Stimulated activated CD8-positive, alpha-beta memory T cell treated with anti-CD3 and anti-CD28 coated beads, Interleukin-4, amount 100 ng/mL, for 24 hours (primary cell): Measurements from ENCODE around the gene C16orf87.
A peak's percentile ranks its signal among the peaks of the same experiment; 100 is the strongest.
"Not testable (repeated sequence)": the region's sequence is repeated elsewhere in the genome, so short reads cannot be mapped to it uniquely, and the experiment has no call there.

Experiments used
- DNase-seq: peaks from one replicate; pipeline ENCODE4 v3.0.0-alpha.2; 2020; ENCODE audit warnings: low read depth

C16orf87 gene

DNA sequence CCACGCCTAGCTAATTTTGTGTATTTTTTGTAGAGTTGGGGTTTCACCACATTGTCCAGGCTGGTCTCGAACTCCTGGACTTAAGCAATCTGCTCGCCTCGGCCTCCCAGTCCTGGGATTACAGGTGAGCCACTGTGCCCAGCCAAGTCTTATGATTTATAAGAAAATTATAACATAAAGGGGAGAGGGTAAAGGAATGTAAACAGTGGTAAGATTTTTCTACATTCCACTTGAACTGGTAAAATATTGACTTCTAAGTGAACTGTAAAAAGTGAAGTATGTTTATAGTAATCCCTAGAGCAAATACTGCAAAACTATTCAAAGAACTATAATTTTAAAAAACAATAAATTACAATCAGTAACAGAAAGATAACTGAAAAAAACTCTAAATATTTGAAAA lies 33.5 kb downstream of the C16orf87 start:
- DNase-seq = no peak

DNA sequence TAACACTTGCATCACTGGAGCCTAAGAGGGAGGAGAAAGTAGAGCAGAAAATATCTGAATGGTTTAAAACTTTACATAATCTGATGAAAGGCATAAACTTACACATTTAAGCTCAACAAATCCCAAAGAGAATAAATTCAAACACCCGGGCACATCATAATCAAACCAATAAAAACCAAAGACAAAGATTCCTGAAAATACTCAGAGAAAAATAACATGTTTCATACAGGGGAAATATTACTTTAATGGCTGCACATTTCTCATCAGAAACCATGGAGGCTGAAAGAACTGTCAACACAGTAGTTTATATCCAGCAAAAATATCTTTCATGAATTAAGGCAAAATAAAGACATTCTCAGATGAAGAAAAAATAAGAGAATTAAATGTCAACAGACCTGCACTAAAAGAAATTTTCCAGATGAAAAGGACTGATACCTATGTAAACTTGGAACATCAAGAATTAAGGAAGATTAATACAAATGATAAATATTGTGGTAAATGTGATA lies 34.2 kb downstream of the C16orf87 start:
- DNase-seq = no peak

DNA sequence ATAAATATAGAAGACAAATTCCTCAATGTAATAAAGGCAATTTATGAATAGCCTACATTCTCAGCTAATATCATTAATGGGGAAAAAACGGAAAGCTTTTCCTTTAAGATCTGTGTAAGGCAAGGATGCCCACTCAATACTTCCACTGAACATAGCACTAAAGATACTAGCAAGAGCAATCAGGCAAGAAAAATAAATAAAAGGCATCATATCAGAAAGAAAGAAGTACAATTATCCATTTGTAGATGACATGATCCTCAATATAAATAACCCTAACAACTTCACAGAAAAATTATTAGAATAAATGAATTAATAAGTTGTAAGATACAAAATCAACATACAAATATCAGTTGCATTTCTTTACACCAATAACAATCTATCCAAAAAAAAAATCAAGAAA lies 37.1 kb downstream of the C16orf87 start:
- no peak for DNase-seq

DNA sequence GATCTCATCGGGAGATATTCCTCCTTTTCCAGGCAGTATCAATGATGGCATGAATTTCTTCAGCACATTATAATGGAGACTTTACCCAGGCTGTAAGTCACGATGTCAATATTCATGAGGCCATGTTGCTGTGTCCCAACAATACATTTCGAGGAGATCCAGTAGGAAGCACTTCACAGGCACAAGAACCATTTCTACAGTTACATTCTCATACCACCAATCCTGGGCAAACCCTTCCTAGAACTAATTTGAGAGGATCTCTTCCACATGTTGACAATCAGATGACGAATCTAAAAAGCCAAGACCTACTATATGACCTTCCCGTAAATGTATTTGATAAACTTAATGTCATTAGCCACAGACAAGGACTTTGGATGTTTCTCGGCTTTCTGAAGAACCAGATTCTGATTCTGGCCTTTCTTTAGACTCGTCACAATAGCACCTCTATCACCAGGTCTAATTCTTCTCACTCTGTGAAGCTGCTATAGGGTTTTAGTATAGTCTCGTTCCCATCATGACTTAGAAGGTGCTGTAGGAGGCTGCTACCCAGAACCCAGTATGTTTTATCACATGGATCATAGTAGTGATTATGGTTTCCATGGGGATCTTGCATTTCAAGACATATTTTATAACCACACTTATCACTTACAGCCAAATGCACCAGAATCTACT lies 40.2 kb downstream of the C16orf87 start:
- no peak for DNase-seq

DNA sequence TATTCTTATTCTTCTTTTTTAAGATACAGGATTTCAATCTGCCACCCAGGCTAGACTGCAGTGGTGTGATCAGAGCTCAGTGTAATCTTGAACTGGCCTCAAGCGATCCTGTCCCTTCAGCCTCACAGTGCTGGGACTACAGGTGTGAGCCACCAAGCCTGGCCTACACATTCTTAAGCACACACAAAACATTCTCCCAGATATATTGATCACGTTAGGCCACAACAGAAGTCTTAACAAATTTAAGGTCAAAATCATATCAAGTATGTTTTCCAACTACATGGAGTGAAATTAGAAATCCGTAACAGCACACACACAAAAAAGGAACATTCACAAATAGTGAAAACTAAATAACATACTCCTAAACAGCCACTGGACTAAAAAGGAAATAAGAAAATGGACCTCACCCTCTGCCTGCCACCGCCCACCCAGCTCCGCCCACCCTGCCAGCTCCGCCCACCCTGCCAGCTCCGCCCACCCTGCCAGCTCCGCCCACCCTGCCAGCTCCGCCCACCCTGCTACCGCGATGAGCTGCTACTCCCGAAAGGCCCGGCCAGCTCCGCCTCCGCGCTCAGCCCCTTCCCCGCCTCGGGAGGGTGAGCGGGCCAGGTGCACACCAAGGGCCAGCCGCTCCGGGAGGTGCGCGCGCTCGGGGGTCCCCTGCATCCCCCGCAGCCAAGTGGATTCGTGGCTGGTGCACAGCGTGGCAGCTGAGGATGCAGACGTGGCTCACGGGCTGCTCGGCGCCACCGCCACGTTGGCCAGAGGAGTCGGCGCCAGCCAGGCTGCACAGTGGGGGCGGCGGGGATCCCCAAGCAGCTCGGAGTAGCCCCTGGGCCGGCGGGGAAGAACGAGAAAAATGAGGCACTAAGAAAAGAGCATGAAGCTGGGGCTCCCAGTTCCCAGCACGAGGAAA lies 41.2 kb downstream of the C16orf87 start:
- DNase-seq = peak; percentile 66

DNA sequence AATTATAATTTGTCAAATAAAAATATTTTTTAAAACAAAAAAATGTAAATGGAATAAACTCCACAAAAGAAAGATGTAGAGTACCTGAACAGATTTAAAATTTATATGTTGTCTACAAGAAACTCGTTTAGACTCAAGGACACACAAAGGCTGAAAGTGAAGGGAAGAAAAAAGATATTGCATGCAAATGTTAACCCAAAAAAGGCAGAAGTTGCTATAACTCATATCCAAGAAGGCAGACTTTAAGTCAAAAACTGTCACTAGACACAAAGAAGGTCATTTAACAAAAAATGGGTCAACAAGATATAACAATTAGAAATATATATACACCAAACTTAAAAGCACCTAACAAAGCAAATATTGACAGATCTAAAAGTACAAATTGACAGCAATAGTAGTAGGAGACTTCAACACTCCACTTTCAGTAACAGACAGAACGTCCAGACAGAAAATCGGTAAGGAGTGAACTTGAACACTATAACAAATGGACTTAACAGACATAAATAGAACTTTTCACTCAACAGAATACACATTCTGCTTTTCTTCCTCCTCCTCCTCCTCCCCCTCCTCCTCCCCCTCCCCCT lies 42.0 kb downstream of the C16orf87 start:
- no peak for DNase-seq

DNA sequence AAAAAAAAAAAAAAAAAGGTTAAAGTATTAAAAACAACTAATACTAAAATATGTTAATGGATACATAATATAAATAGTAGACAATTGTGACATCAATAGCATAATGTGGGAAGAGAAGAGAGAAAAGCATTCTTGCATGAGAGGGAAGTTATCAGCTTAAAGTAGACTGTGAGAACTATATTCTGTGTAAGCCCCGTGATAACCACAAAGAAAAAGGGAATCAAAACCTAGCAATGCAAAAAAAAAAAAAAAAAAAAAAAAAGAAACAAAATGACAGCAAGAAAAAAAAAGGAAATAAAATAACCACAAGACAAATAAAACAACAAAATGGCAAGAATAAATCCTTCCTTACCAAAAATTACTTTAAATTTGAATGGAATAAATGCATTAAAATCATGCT lies 43.1 kb downstream of the C16orf87 start:
- DNase-seq = no peak

DNA sequence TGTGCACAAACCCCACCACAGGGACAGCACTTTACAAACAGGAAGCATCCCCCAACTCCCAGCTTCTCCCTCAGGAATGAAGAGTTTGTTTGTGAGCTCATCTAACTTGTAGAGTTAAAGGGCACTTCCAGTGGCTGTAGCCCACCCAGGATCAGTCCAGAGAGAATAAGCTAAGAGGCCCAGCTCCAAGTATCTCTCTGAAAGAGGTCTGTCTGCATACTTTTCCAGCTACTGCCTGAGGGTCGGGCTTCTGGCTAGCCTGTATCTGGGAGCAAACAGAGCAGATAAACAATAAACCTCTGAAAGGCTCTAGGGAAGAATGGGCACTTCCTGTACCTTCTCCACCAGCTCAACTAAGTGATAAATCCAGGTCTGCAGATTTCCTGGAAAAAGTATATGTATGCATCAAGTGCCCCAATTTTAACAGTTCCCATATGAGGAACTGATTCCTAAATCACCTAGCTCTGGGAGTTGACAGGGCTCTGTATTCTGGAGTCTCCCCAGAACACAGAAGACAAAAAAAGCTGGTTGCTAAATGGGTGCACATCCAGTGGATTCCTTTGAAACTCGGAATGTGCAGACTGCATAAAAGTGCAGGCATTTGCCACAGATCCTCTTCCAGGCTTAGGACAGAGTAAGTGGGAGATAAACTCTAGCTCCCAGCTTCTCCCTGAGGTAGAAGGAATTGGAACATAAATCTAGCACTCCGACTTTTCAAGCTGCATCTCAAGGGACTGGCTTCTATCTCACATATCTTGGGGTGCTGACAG lies 45.7 kb downstream of the C16orf87 start:
- no peak for DNase-seq

DNA sequence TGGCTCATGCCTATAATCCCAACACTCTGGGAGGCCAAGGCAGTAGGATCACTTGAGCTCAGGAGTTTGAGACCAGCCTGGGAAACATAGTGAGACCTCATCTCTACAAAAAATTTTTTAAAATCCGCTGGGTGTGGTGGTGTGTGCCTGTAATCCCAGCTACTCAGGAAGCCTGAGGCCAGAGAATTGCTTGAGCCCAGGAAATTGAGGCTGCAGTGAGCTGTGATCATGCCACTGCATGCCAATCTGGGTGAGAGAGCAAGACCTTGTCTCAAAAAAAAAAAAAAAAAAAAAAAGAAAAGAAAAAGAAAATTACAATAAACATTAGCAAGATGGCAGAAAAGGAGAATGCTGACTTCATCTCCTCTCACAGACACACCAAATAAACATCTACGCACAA lies 46.4 kb downstream of the C16orf87 start:
- DNase-seq = not testable (repeated sequence)

DNA sequence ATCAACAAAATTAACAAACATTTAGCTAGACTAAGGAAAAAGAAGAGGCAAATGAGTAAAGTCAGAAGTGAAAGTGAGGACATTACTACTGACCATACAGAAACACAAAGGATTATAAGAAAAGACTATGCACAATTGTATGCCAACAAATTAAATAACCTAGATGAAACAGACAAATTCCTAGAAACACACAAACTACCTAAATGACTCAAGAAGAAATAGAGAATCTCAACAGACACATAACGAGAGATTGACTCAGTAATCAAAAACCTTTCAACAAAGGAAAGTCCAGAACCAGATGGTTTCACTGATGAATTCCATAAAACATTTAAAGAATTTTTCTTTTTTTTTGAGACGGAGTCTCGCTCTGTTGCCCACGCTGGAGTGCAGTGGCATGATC lies 47.2 kb downstream of the C16orf87 start:
- DNase-seq = no peak

DNA sequence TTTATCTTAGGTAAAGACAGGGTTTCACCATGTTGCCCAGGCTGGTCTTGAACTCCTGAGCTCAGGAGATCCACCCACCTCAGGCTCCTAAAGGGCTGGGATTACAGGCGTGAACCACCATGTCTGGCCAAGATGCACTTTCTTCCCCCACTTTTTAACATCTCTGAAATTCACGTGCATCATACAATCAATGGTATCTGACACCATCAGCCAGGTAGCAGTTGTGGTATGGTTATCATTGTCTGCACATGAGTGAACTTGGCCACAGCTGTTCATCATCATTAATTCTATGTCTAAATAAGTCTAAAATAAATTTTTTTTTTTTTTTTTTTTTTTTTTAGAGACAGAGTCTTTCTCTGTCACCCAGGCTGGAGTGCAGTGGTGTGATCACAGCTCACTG lies 48.7 kb downstream of the C16orf87 start:
- no peak for DNase-seq

DNA sequence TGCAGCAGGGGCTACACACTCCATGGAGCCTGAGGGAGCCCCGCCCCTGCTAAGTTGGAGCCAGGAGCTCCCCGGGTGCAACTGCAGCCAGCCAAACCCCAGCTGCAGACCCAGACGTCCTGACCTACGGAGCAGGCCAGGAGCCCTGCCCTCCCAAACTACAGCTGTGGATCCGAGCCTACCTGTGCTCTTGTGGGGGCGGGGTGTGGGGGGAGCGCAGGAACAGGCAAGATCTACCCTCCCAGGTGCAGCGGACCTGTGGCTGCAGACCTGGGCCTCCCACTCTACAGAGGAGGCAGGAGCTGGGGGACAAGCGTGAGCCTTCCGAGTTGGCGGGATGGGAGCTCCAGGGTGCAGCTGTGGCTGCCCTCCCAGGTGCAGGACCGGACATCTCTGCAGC lies 53.2 kb downstream of the C16orf87 start:
- no peak for DNase-seq

DNA sequence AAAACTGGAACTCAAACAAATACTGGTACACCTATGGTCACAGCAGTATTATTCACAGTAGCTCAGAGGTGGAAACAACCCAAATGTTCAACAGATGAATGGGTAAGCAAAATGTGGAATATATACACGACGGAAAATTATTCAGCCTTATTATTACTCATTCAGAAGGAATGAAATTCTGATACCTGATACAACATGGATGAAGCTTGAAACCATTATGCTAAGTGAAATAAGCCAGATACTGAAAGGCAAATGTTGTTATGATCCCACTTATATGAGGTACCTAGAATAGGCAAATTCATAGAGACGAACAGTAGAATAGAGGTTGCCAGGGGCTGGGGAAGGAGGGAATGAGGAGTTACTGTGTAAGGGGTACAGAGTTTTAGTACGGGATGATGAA lies 55.8 kb downstream of the C16orf87 start:
- DNase-seq = no peak

DNA sequence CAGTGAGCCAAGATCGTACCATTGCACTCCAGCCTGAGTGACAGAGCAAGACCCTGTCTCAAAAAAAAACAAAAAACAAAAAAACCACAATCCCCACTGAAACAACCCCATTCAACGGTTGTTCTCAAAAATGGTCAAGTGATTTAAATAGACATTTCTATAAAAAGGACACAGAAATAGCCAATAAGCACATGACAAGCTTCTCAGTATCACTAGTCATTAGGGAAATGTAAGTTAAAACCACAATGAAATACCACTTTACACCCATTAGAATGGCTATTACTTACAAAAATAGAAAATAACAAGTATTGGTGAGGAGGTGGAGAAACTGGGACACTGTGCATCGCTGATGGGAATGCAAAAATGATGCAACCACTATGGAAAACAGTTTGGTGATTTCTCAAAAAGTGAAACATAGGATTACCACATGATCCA lies 56.2 kb downstream of the C16orf87 start:
- no peak for DNase-seq

DNA sequence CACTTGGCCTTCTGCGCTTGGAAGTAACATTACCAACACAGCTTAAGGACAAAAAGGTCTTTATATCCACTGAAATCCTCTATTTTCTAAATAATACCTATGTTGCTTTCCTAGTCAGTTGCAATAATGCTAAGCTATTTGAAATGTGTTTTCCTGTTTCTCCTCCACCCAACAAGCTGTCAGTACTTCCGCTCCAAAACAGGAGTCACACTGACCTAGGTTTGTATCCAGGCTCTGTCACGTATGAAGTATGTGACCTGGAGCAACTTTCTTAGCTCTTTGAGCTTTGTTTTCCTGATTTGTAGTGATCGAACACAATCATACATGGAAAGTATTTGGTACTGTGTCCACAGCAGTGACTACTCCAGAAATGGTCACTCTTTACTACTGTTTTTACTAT lies 58.5 kb downstream of the C16orf87 start:
- no peak for DNase-seq

DNA sequence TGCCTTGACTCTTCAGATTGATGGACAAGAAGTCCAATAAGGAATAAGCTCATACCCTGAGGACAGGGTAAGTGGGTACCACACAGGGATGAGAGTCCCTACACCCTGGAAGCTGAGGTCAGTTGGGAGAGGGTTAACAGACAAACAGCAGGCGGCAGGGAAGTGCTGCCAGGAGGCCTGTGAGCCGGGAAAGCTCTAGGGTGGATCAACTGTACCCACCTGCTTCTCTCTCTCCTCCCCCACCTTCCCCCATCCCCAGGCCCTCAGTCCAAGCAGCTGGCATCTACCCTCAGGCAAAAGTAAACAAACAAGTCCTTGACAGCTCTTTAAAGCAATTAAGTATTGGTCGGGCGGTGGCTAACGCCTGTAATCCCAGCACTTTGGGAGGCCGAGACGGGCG lies 62.2 kb downstream of the C16orf87 start:
- no peak for DNase-seq

DNA sequence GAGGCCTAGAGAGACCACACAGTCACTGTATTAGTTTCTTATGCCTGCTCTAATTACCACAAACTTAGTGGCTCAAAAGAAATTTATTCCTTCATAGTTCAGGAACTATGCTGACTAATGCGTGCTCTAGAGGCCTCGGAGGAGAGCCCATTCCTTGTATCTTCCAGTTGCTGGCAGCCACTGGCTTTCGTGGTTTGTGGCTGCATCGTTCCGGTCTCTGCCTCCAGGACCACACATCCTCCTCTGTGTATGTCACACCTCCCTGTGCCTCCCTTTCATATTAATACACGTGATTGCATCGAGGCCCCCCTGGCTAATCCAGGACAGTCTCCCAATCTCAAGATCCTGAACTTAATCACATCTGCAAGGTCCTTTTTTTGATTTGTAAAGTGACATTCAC lies 65.9 kb downstream of the C16orf87 start:
- no peak for DNase-seq

DNA sequence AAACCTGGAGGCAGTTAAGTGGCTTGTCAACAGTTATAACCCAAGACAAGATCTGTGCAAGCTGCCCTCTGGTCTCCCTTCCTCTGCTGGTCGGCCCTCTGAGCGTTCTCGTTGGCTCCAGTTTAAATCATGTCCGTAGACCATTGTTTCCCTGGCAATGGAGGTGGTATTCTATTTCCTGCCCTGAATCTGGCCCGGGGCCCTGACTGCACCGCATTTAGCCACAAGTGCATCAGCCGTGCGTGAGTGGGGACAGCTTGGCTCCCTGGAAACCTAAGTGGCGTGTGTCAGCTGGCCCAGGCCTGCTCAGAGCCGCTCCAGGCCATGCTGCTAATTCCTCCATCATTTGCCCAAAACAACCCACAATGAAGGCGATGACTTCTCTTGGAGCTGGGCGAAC lies 67.8 kb downstream of the C16orf87 start:
- DNase-seq = no peak

DNA sequence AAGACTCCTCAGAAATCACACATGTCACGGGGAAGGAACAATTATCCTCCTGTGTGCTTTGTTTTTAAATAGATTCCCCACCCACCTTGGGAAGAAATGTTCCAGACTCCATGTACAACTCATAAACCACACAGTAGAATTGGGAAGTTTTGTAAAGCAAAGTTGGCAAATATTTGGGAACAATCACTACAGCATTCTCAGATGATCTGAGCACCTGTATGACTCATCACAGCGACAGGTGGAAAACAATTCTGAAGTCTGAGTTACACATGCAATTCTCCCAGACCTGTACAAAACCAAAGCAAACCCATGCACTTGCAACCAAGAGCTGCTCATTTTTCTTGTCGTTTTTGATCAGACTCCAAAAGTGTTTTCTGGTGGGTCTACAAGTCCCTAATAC lies 68.4 kb downstream of the C16orf87 start:
- no peak for DNase-seq

DNA sequence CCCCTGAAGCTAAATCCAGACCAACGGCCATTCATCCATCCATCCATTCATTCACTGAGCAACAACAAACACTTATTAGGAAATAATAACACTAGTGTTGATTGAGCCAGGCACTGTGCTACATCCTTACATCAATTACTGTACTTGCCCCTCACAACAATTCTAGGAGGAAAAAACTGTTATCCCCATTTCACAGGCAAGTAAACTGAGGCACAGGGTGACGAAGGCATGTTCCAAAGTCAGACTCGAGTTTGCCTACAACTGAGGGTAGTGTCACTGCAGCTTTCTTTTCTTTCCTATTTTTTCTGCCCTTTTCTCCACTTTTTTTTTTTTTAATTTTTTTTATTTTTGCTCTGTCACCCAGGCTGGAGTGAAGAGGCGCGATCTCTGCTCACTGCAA lies 71.7 kb downstream of the C16orf87 start:
- no peak for DNase-seq

DNA sequence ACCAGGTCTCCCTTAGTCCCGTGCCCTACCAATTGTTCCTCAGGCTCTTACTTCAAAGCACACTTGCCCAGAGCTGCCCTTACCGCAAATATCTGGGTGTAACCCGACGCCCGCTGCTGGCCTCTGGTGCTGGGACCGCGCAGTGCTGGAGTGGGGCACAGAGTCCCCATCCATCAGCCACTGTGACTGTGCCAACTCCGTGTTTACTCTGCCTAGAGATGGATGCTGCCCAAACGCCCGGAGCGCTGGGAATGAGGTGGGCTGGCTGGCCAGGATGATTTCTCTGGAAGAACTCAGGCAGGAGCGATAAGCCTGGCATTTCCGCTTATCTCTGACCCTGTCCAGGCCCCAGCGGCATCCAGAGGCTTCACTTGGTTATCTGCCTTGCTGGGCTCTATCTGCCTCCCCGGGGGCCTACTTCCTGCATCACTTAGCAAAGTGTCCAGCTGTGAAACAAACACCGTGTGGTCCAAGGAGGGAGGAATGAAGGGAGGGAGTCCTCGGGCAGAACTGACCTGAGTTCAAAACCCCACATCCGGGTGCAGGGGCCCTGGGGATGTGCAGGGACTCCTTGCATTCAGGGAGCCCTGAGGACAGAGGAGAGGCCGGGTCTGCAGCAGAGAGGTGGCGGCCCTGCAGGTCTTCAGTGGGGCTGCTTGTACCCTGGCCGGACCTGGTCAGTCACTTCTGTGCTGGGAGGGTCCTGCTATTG lies 73.5 kb downstream of the C16orf87 start:
- DNase-seq = no peak

DNA sequence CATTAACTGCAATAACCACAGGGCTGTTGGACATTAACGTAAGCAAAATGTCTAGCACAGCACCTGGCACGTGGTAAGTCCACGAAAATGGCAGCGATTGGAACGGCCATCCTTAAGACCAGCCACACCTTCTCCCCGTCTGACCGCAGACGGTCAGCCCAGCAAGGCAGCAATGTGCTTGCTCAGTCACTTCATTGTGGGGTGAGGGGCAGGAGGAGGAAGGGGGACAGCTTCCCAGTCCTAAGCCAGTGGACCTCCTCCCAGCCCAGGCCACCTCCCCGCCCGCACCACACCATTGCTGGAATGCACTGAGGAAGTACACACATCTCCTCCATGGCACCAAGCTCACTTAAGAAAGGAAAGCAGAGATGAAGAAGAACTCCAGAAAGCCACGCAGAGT lies 74.2 kb downstream of the C16orf87 start:
- no peak for DNase-seq
